Calu3 (cell line): ENCODE results near the gene SMAD5. TPM values are rescaled to one million over a fixed set of nuclear protein-coding genes. Genes with fewer than 3 reads are reported as not detected.

Source experiments
- BruUV-seq: library from RNA; stranded (reverse); fragments of 400-500 nt; replicated peaks from 2 replicates; lab custom pipeline; 2021; lab: Mats Ljungman, UMichigan
- CTCF ChIA-PET: fragments of 300-600 bp; sonication (Branson Sonifier 250); formaldehyde crosslinking; loops from one replicate; lab custom pipeline; 2022; ENCODE audit warnings: antibody characterized with exemption; lab: Charles Lee
- DNase-seq: peaks from one replicate; pipeline ENCODE4 v3.0.0; 2022
- H3K27ac Mint-ChIP-seq: one replicate; pipeline ENCODE4 v1.8.0; 2022; ENCODE audit warnings: mixed read lengths; ENCODE audit not compliant: unreplicated experiment
- H3K27me3 Mint-ChIP-seq: one replicate; pipeline ENCODE4 v1.8.0; 2022; ENCODE audit warnings: mixed read lengths; ENCODE audit not compliant: unreplicated experiment
- H3K36me3 Mint-ChIP-seq: one replicate; pipeline ENCODE4 v1.8.0; 2022; ENCODE audit warnings: mild to moderate bottlenecking, moderate library complexity, mixed read lengths; ENCODE audit not compliant: insufficient read depth, unreplicated experiment
- H3K4me1 Mint-ChIP-seq: one replicate; pipeline ENCODE4 v1.8.0; 2022; ENCODE audit warnings: mild to moderate bottlenecking, low read depth, mixed read lengths; ENCODE audit not compliant: unreplicated experiment
- H3K4me3 Mint-ChIP-seq: one replicate; pipeline ENCODE4 v1.8.0; 2022; ENCODE audit warnings: mild to moderate bottlenecking, low read depth, moderate library complexity, mixed read lengths; ENCODE audit not compliant: unreplicated experiment
- H3K9me3 Mint-ChIP-seq: one replicate; pipeline ENCODE4 v1.8.0; 2022; ENCODE audit warnings: low read depth, mixed read lengths; ENCODE audit not compliant: unreplicated experiment
- CTCF ChIP-seq: fragments of 200-600 bp; IDR thresholded peaks from one replicate; pipeline ENCODE4 v1.8.0; 2022; ENCODE audit warnings: antibody characterized with exemption; ENCODE audit not compliant: unreplicated experiment
- intact Hi-C: fragments of 100-400 bp; cut with micrococcal nuclease; formaldehyde crosslinking; loops from one replicate; pipeline ENCODE4 v1.10.0; 2022; ENCODE audit not compliant: unreplicated experiment
- total RNA-seq: library from RNA; stranded (reverse); gene quantifications from 2 replicates; pipeline ENCODE4 v1.2.3, GENCODE V29; 2022

SMAD5 gene
- total RNA-seq, 1 experiment from 2014 or later, result 94.2 TPM

- H3K4me1 Mint-ChIP-seq, result peaks cover 37% of the 10 kb centered on the region
- H3K36me3 Mint-ChIP-seq, result peaks cover 15% of the 10 kb centered on the region
- intact Hi-C loops, result no loop called here
- peak overlapping the region; percentile 19 for H3K27ac Mint-ChIP-seq
- CTCF ChIA-PET, result interaction anchor here (0.6 kb wide), 1 partner anchor 1267 kb away, joined by 3 read pairs; no protein-coding TSS in a partner anchor
- no TSS peak for BruUV-seq
- peaks cover 2% of the 10 kb centered on the region for H3K9me3 Mint-ChIP-seq
- no peak for TF ChIP-seq CTCF
- peak overlapping the region; percentile 1 for H3K4me3 Mint-ChIP-seq
- no peak for DNase-seq
- H3K27me3 Mint-ChIP-seq, result peaks cover 9% of the 10 kb centered on the region
These were observed 54.2 kb downstream of the SMAD5 start for GRCh38 chr5:136186796-136187195.

DNA sequence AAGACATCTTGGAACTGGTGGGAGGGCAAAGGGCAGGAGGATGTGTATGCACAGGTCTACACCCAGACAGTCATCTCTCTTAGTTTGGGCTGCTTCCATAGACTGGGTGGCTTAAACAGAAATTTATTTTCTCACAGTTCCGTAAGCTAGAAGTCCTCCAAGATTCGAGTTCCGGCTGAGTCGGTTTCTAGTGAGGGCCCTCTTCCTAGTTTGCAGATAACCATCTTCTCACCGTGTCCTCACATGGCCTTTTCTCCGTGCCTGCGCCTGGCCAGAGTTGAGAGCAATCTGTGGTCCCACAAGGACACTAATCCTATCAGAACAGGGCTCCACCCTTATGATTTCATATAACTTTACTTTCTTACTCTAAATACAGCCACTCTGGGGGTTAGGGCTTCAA, 56.2 kb downstream of the SMAD5 start:
- Mint-ChIP-seq H3K4me1 (peaks cover 40% of the 10 kb centered on the region), H3K27ac (no peak overlapping the region), H3K4me3 (no peak overlapping the region), H3K27me3 (peaks cover 29% of the 10 kb centered on the region), H3K9me3 (peaks cover 2% of the 10 kb centered on the region), H3K36me3 (peaks cover 28% of the 10 kb centered on the region)
- no peak for DNase-seq
- no peak for TF ChIP-seq CTCF
- CTCF ChIA-PET, result no interaction called here
- intact Hi-C loops, result no loop called here
- no TSS peak for BruUV-seq

GRCh38 chr5:136190091-136190720, 57.6 kb downstream of the SMAD5 start:
- CTCF ChIA-PET, result no interaction called here
- no peak for TF ChIP-seq CTCF
- no peak overlapping the region for H3K27ac Mint-ChIP-seq
- peaks cover 40% of the 10 kb centered on the region for H3K27me3 Mint-ChIP-seq
- intact Hi-C loops, result no loop called here
- H3K36me3 Mint-ChIP-seq, result peaks cover 28% of the 10 kb centered on the region
- DNase-seq, result no peak
- peaks cover 38% of the 10 kb centered on the region for H3K4me1 Mint-ChIP-seq
- H3K4me3 Mint-ChIP-seq, result no peak overlapping the region
- peaks cover 2% of the 10 kb centered on the region for H3K9me3 Mint-ChIP-seq
- TSS peak; percentile 12 for BruUV-seq

- Mint-ChIP-seq H3K36me3 (peaks cover 27% of the 10 kb centered on the region), H3K27me3 (peaks cover 40% of the 10 kb centered on the region), H3K27ac (no peak overlapping the region), H3K4me1 (peaks cover 31% of the 10 kb centered on the region), H3K4me3 (no peak overlapping the region), H3K9me3 (peaks cover 2% of the 10 kb centered on the region)
- intact Hi-C loops, result no loop called here
- CTCF ChIA-PET, result no interaction called here
- no peak for DNase-seq
- BruUV-seq, result no TSS peak
- no peak for TF ChIP-seq CTCF
These were observed 58.3 kb downstream of the SMAD5 start for GRCh38 chr5:136190904-136191303.
